GM19328 (cell line): ENCODE measurements around the gene PRRC2C.
"Not testable (repeated sequence)": the region's sequence is repeated elsewhere in the genome, so short reads cannot be mapped to it uniquely, and the experiment has no call there.

Source experiments
- ATAC-seq: cut with Tn5 transposase; IDR thresholded peaks from one replicate; pipeline ENCODE4 v1.9.1; 2021; ENCODE audit warnings: mild to moderate bottlenecking, moderate library complexity; ENCODE audit not compliant: unreplicated experiment

The PRRC2C gene

DNA sequence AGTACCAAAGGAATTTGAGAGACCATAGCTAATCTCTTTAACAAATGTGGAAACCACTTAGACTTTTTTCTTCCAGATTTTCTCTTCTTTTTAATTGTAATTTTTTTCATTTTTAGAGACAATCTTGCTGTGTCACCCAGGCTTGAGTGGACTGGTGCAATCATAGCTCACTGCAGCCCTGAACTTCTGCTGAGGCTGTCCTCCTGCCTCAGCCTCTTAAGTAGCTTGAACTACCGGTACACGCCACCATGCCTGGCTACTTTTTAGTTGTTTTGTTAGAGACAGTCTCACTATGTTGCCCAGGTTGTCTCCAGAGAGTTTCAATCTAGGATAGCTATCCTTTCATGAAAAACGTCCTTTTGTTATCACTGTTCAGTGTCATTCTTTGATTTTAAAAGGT, 15.0 kb downstream of the PRRC2C start:
- no peak for ATAC-seq

GRCh38 chr1:171500803-171501202, 15.5 kb downstream of the PRRC2C start:
- ATAC-seq, result no peak

DNA sequence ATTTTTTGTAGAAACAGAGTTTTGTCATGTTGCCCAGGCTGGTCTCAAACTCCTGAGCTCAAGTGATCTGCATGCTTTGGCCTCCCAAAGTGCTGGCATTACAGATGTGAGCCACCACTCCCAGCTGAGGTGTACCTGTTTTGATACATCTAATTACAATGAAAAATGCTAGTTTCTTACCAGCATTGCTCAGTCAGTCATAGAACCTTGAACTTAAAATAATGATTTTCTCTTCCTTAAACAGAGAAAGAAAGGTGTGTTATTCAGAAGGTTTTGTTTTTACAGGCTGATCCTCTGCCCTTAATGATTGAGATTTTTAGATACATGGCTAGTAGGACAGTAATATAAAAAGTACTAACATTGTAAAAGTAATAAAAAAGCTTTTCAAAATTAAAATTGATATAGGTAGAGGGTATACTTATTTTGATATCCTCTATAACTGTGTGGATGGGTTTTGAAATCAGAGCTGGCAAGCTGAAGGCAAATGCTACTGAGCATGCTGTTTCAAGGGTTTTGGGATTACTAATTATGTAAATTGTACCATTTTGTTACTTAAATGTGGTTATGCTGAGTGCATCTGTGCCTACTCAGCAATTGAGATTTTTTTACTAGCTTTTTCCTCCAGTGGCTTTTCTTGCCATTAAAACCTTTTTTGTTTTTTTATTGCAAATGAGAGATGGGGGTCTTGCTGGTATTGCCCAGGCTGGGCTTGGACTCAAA, 16.1 kb downstream of the PRRC2C start:
- peak; percentile 50 for ATAC-seq

- no peak for ATAC-seq
These were observed 21.4 kb downstream of the PRRC2C start for GRCh38 chr1:171506525-171507304.

DNA sequence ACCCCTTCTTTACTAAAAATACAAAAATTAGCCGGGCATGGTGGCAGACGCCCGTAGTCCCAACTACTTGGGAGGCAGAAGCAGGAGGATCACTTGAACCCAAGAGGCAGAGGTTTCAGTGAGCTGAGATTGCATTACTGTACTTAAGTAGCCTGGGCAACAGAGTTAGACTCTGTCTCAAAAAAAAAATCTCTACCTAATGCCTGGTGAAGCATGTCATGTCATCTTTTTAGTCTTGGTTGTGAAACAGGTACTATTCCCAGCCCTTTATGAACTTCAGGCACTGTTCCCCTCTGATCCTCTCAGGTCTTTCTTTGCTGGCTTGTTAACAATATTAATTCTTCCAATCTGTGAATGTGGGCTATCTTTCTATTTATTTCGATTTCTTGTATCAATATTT, 22.1 kb downstream of the PRRC2C start:
- ATAC-seq, result no peak

DNA sequence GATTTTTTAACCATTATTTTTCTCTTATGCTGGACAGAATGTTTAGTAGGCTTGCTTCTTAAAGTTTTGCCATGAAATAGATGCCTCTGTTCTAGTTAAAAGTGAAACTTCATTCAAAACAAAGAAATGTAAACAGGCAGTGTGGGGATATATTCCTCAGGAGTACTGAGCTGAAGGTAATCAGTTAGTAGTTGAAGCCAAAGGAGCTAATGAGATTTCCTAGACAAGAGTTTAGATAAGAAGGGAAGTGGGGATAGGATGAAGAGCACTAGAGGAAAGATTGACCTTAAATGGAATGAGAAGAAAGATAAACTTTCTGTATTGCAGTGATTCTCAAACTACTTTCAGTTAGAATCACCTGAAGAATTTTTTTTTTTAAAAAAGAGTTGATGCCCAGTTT, 23.9 kb downstream of the PRRC2C start:
- ATAC-seq, result no peak

DNA sequence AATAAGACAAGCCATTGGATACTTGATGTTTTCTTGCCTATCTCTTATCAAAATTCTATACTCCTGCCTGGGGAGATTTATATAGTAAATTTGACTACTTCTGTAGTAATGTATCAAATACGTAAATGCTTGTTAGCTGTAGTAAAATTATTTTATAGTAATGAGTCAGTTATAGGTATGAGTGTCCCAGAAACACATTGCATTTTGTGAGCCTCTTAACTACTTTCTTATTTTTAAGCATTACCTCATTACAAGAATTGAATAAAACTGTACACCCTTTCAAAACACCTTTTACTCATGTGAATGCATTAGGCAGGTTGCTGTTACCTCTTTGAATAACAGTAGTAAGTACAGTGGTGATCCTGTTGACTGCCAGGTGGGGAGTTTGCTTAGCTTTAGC, 28.4 kb downstream of the PRRC2C start:
- ATAC-seq, result no peak

DNA sequence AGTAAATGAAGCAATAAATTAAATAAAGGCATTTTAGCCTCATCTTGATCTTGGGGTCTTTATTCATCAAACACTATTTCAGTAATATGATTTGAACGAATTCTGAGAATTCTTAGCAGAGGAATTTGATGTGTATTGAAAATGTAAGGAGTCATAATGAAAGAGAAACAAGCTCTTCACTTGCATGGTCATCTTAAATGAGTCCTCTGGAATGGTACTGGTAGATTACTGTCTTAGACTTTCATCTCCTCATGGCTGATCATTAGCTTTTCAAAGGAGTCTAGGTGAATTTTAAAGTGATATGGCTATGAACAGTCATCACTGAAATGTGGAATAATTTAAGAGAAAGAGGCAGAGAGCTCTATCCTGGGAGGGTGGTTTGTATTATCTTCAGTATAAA, 30.0 kb downstream of the PRRC2C start:
- ATAC-seq, result no peak

GRCh38 chr1:171515741-171516140, 30.4 kb downstream of the PRRC2C start:
- ATAC-seq, result no peak

DNA sequence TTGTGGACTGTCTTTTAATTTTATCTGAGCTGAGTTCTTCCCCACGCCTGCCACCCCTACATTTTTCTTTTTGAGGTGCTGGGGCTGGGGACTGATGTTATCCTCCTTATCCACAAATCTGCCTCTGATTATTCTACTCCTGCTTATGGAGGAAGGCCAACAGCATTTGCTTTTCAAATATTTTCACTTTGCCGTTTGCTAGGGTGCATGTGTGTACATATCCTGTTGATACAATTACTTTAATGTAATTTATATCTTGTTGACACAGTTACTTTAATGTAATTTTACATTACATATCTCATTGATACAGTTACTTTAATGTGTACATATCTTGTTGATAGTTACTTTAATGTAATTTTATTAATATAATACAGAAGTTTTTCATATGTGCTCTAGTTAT, 36.2 kb downstream of the PRRC2C start:
- no peak for ATAC-seq

DNA sequence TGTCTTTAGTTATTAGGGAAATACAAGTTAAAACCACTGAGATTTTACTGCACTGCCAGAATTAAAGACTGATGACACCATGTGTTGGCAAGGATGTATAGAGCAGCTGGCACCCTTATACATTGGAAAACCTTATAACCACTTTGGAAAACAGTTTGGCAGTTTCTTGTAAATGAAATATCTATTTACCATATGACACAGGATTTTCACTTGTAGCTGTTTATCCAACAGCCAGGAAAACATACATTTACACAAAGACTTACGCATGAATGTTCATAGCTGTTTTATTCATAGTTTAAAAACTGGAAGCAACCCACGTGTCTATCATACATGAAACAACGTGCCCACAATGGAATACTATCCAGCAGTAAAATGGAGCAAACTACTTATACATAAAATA, 45.3 kb downstream of the PRRC2C start:
- ATAC-seq, result no peak

- ATAC-seq, result no peak
These were observed 47.2 kb downstream of the PRRC2C start for GRCh38 chr1:171532520-171532919.

DNA sequence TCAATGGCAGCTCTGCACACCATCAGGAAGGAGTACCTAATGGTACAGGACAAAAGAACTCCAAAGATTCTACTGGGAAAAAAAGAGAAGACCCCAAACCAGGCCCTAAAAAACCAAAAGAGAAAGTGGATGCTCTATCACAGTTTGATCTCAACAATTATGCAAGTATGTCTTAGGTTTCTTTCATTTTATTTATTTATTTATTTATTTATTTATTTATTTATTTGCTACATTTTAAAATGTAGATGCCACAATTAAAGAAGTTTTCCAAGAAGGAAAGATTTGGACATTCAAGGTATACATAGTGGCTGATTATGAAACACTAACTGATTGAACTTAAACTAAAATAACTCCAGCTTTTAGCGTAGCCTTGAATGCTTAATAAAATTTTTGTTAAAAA, 60.2 kb downstream of the PRRC2C start:
- ATAC-seq, result no peak

DNA sequence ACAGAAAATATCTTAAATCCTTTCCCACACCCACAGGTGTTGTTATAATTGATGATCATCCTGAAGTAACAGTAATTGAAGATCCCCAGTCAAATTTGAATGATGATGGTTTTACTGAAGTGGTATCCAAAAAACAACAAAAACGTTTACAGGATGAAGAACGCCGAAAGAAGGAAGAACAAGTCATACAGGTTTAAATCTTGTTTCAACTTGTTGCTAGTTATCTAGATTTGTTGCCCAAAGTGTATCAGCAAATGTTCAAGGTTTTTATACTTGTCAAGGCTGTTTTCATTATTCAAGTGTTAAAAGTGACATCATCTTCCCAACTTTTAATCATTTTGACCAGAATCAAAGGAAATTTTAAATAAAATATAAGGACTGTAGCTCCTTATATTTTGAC, 64.7 kb downstream of the PRRC2C start:
- no peak for ATAC-seq

DNA sequence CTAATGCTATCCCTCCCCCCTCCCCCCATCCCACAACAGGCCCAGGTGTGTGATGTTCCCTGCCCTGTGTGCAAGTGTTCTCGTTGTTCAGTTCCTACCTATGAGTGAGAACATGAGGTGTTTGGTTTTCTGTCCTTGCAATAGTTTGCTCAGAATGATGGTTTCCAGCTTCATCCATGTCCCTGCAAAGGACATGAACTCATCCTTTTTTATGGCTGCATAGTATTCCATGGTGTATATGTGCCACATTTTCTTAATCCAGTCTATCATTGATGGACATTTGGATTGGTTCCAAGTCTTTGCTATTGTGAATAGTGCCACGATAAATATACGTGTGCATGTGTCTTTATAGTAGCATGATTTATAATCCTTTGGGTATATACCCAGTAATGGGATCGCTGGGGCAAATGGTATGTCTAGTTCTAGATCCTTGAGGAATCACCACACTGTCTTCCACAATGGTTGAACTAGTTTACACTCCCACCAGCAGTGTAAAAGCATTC, 65.3 kb downstream of the PRRC2C start:
- ATAC-seq, result not testable (repeated sequence)

DNA sequence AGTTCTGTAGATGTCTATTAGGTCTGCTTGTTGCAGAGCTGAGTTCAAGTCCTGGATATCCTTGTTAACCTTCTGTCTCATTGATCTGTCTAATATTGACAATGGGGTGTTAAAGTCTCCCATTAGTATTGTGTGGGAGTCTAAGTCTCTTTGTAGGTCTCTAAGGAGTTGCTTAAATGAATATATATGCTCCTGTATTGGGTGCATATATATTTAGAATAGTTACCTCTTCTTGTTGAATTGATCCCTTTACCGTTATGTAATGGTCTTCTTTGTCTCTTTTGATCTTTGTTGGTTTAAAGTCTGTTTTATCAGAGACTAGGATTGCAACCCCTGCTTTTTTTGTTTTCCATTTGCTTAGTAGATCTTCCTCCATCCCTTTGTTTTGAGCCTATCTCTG, 68.6 kb downstream of the PRRC2C start:
- not testable (repeated sequence) for ATAC-seq

DNA sequence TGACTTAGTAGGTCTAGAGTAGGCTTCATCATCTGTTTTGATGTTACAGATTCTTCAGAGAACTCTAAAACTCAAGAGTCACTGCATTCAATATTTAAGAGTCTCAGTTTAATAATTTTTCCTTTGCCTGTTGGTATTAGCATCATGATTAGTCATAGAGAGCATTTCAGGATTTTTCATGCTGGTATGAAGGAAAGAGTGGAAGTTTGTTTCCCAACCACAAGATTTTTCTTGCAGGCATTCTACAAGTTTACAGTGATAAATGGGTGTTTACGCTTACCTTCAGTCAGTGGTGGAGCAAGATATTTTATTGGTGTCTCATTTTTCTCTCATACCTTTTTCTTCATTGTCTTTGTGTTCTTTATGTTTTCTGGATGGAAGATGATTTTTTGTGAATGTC, 78.3 kb downstream of the PRRC2C start:
- ATAC-seq, result no peak

DNA sequence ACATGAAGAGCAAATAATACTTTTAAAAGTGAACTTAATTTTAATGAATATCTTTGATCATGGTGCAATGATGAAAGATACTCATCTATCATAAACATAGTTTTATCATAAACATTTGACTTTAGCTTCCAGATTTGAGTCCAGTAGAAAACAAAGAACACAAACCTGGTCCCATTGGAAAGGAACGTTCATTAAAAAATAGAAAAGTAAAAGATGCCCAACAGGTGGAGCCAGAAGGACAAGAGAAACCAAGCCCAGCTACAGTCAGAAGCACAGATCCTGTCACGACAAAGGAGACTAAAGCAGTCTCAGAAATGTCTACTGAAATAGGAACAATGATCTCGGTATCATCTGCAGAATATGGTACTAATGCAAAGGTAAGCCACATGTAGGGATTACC, 81.1 kb downstream of the PRRC2C start:
- no peak for ATAC-seq

GRCh38 chr1:171570295-171570694, 85.0 kb downstream of the PRRC2C start:
- ATAC-seq, result no peak

GRCh38 chr1:171576144-171576543, 90.8 kb downstream of the PRRC2C start:
- no peak for ATAC-seq

DNA sequence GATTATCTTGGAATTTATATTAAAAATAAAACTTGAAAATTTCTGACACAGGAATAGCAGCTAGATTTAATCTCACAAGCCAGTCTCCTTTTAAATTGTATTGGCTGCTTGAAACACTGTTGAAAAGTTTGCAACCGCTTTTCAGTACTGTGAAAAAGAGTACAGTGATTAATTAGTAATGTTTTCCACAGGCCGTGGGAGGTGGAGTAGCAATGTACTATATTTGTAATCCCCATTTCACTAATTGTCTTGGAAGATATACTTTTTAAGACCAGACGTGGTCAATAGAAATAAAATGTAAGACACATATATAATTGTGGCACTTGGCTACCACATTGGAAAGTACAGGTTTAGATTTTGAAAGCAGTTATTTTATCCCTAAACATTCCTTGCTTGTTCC, 95.9 kb downstream of the PRRC2C start:
- ATAC-seq, result no peak

- ATAC-seq, result no peak
These were observed 96.4 kb downstream of the PRRC2C start for GRCh38 chr1:171581766-171582165.
